GM21360 (cell line): Measurements from ENCODE around the gene TPM1.
"Not testable (repeated sequence)": the region's sequence is repeated elsewhere in the genome, so short reads cannot be mapped to it uniquely, and the experiment has no call there.

ENCODE experiments used
- ATAC-seq: cut with Tn5 transposase; IDR thresholded peaks from one replicate; pipeline ENCODE4 v1.9.1; 2021; ENCODE audit warnings: mild to moderate bottlenecking, moderate library complexity; ENCODE audit not compliant: unreplicated experiment

TPM1 gene

GRCh38 chr15:63041974-63042876, at the start of gene TPM1:
Gene TPM1 (plus strand): TSS chr15:63042747. CDS start chr15:63042830, 83 bp downstream.
- no peak for ATAC-seq

- no peak for ATAC-seq
These were observed 49.5 kb upstream of the TPM1 start for GRCh38 chr15:62993066-62993465.

GRCh38 chr15:62993632-62994031, 48.9 kb upstream of the TPM1 start:
- ATAC-seq = not testable (repeated sequence)

- no peak for ATAC-seq
These were observed 48.1 kb upstream of the TPM1 start for GRCh38 chr15:62994439-62994838.

- ATAC-seq = no peak
These were observed 47.4 kb upstream of the TPM1 start for GRCh38 chr15:62994975-62995681.

GRCh38 chr15:62997441-62997840, 45.1 kb upstream of the TPM1 start:
- no peak for ATAC-seq

GRCh38 chr15:62998262-62998890, 44.2 kb upstream of the TPM1 start:
- ATAC-seq = no peak

GRCh38 chr15:62999178-62999577, 43.4 kb upstream of the TPM1 start:
- ATAC-seq = no peak

GRCh38 chr15:62999923-63000561, 42.5 kb upstream of the TPM1 start:
- ATAC-seq = no peak

- ATAC-seq = no peak
These were observed 41.8 kb upstream of the TPM1 start for GRCh38 chr15:63000706-63001105.

- ATAC-seq = no peak
These were observed 38.3 kb upstream of the TPM1 start for GRCh38 chr15:63004211-63004610.

GRCh38 chr15:63006032-63006878, 36.3 kb upstream of the TPM1 start:
- no peak for ATAC-seq

- ATAC-seq = no peak
These were observed 34.1 kb upstream of the TPM1 start for GRCh38 chr15:63008333-63009049.

- ATAC-seq = no peak
These were observed 32.2 kb upstream of the TPM1 start for GRCh38 chr15:63010386-63010785.

GRCh38 chr15:63010920-63011693, 31.4 kb upstream of the TPM1 start:
- no peak for ATAC-seq

- no peak for ATAC-seq
These were observed 30.1 kb upstream of the TPM1 start for GRCh38 chr15:63012444-63012843.

- no peak for ATAC-seq
These were observed 29.3 kb upstream of the TPM1 start for GRCh38 chr15:63013052-63013808.

- ATAC-seq = no peak
These were observed 28.0 kb upstream of the TPM1 start for GRCh38 chr15:63014578-63014977.
